Gastrocnemius medialis (tissue), 4 donors: ENCODE results near the gene PEAK3. TPM values are rescaled to one million over a fixed set of nuclear protein-coding genes. Genes with fewer than 3 reads are reported as not detected.
A peak's percentile ranks its signal among the peaks of the same experiment; 100 is the strongest.

Experiments used
- ATAC-seq, 2 donors: fragments of 150-250 bp; one replicate each; pipeline ENCODE4 v1.9.1; 2016
- DNase-seq, 2 donors: peaks; one replicate each; pipeline ENCODE4 v3.0.0-alpha.2; 2019
- H3K27ac ChIP-seq, 4 donors: fragments of 200-600 bp; sonication (generic); 1 replicate in 1 of 4; 2 replicates in 3 of 4; pipeline ENCODE4 v1.5.1; 2016 to 2018; ENCODE audit warnings: mild to moderate bottlenecking in 2 of 4, moderate library complexity in 1 of 4
- H3K27me3 ChIP-seq, 3 donors: fragments of 200-600 bp; sonication (generic) in 2 of 3; 1 replicate in 1 of 3; 2 replicates in 2 of 3; pipeline versions ENCODE4 v1.5.1 to v1.6.0; 2016 to 2019; ENCODE audit warnings: mild to moderate bottlenecking in 1 of 3, moderate library complexity in 1 of 3
- H3K36me3 ChIP-seq, 2 donors: fragments of 200-600 bp; sonication (generic) in 1 of 2; one replicate each; pipeline ENCODE4 v1.5.1; 2017 to 2018
- H3K4me1 ChIP-seq, 2 donors: fragments of 200-600 bp; sonication (generic) in 1 of 2; one replicate each; pipeline ENCODE4 v1.5.1; 2016 to 2017; ENCODE audit warnings: mild to moderate bottlenecking in 2 of 2
- H3K4me3 ChIP-seq, 4 donors: fragments of 200-600 bp; sonication (generic) in 3 of 4; 1 replicate in 1 of 4; 2 replicates in 3 of 4; pipeline ENCODE4 v1.5.1; 2016 to 2019; ENCODE audit warnings: mild to moderate bottlenecking in 2 of 4
- H3K9me3 ChIP-seq, 3 donors: fragments of 200-600 bp; sonication (generic) in 2 of 3; 1 replicate in 1 of 3; 2 replicates in 2 of 3; pipeline ENCODE4 v1.5.1; 2016 to 2019
- CTCF ChIP-seq, 5 experiments: fragments of 450-650 bp in 3 of 5; fragments of 200-600 bp in 2 of 5; sonication (generic) in 2 of 5; IDR thresholded peaks in 4 of 5; conservative IDR thresholded peaks in 1 of 5; 1 replicate in 4 of 5; 2 replicates in 1 of 5; pipeline ENCODE4 v1.5.1; 2016 to 2019; ENCODE audit warnings: antibody characterized with exemption in 5 of 5, mild to moderate bottlenecking in 3 of 5, moderate library complexity in 3 of 5
- POLR2A ChIP-seq, 2 donors: fragments of 450-650 bp; IDR thresholded peaks; one replicate each; pipeline ENCODE4 v1.6.1; 2017; ENCODE audit warnings: antibody characterized with exemption in 2 of 2, mild to moderate bottlenecking in 2 of 2, moderate library complexity in 2 of 2
- in situ Hi-C, 4 donors: fragments of 200-750 bp; cut with MboI; loops; one replicate each; pipeline versions ENCODE4 v1.15.0 to v1.8.0; 2017; ENCODE audit warnings: low sequenced_read_pairs in 4 of 4
- intact Hi-C: fragments of 100-400 bp; cut with DNase I; formaldehyde crosslinking; loops from one replicate; pipeline ENCODE4 v1.15.1; 2023; ENCODE audit warnings: low total_unique reads
- total RNA-seq, 4 donors: library from RNA; depleted of rRNA; stranded (reverse); fragments of >200 nt; gene quantifications; one replicate each; pipeline versions ENCODE4 v1.1.0 to v1.2.3, GENCODE V29; 2016

PEAK3 gene
- total RNA-seq, 4 donors from 2014 or later, result 0.11 TPM; not detected in 3

DNA sequence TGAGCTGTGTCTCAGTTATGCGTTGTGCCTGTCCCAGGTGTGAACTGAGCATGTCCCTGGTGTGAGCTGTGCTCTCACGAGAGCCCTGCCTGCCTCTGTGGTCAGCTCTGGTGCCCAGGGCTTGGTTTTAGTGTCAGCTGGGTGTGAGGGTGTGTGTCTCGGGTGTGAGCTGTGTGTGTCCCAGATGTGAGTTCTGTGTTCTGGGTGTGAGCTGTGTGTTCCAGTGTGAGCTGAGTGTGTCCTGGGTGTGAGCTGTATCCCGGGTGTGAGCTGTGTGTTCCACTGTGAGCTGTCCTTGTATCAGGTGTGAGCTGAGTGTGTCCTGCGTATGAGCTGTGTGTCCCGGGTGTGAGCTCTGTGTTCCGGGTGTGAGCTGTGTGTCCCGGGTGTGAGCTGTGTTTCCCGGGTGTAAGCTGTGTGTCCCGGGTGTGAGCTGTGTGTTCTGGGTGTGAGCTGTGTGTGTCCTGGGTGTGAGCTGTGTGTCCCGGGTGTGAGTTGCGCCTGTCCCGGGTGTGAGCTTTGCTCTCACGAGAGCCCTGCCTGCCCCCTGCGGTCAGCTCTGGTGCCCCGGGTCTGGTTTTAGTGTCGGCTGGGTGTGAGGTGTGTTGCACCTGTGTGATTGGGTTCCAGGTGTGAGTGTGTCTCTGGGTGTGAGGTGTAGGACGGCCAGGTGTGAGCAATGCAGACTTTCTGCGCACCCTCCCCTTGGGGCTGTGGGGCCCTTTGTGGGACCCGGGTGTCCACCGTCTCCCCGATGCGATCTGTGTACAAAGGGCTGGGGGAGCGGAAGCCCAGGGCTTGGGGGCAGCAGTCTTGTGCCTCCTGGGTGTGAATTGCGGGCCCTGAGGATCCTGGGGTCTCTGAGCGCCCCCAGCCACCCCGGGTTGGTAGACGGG lies 7.1 kb upstream of the PEAK3 start:
- no peak overlapping the region for H3K27ac ChIP-seq
- peak overlapping the region in 2 of 4 donors; percentile 35 to 36 for H3K4me3 ChIP-seq
- in situ Hi-C loops, result loop anchor here (25.0 kb wide), 1 partner anchor 98 kb away; no protein-coding TSS in a partner anchor
- DNase-seq (no peak), ATAC-seq (peak in 1 of 2 donors; percentile 4)
- TF ChIP-seq CTCF (IDR thresholded peaks at IDR 0.05 in 4 of 5, conservative IDR thresholded peaks at IDR 0.05 in 1 of 5) (no peak), POLR2A (IDR thresholded peaks at IDR 0.05) (no peak)
- H3K4me1 ChIP-seq, result peaks cover 2 to 21% of the 10 kb centered on the region in 2 donors
- H3K27me3 ChIP-seq, result peaks cover 46 to 58% (median 51%) of the 10 kb centered on the region in 3 donors
- H3K9me3 ChIP-seq, result no peaks in the 10 kb centered on the region
- intact Hi-C loops, result no loop called here
- H3K36me3 ChIP-seq, result no peaks in the 10 kb centered on the region

DNA sequence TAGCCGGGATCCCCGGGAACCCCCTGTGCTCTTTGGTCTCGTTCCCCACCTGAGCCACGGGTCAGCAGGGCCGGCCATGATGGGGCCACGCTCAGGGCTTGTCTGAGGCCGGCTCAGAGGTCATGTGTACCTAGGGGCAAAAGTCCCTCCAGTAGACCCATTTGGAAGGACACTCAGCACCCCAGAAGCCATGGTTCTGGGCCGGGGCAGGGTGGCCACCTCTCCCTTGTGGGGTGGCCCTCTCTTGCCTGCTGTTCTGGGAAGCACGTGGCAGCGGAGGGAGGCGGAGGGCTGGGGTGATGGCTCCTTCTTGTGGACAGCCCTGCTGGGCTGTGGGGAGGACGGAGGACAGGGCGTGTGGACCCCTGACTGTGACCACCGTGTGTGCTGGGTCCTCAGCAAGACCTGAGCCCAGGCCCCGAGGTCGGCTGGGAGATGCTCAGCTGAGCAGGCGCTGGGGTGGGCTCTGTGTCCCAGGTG lies 6.4 kb upstream of the PEAK3 start:
- in situ Hi-C loops, result loop anchor here (25.0 kb wide), 1 partner anchor 99 kb away; no protein-coding TSS in a partner anchor
- ATAC-seq, result no peak

GRCh38 chr19:2287585-2288337 lies 5.8 kb upstream of the PEAK3 start:
- in situ Hi-C loops (loop anchor here (25.0 kb wide), 1 partner anchor 100 kb away; no protein-coding TSS in a partner anchor), intact Hi-C loops (no loop called here)
- Histone ChIP-seq H3K9me3 (no peaks in the 10 kb centered on the region), H3K27me3 (peaks cover 43 to 55% (median 48%) of the 10 kb centered on the region in 3 donors), H3K4me3 (no peak overlapping the region), H3K36me3 (no peaks in the 10 kb centered on the region), H3K27ac (no peak overlapping the region), H3K4me1 (peaks cover 2 to 22% of the 10 kb centered on the region in 2 donors)
- no peak for TF ChIP-seq POLR2A (IDR thresholded peaks at IDR 0.05)
- TF ChIP-seq CTCF (IDR thresholded peaks at IDR 0.05 in 4 of 5, conservative IDR thresholded peaks at IDR 0.05 in 1 of 5), result no peak
- ATAC-seq, result no peak
- no peak for DNase-seq

More for the DNA sequence above, 6.4 kb upstream of the PEAK3 start:
- DNase-seq, result no peak
- intact Hi-C loops, result no loop called here
- H3K4me1 ChIP-seq, result peaks cover 2 to 21% of the 10 kb centered on the region in 2 donors
- no peaks in the 10 kb centered on the region for H3K36me3 ChIP-seq
- no peak overlapping the region for H3K4me3 ChIP-seq
- H3K27me3 ChIP-seq, result peaks cover 45 to 58% (median 51%) of the 10 kb centered on the region in 3 donors
- no peaks in the 10 kb centered on the region for H3K9me3 ChIP-seq
- H3K27ac ChIP-seq, result no peak overlapping the region
- TF ChIP-seq POLR2A (IDR thresholded peaks at IDR 0.05), result no peak
- TF ChIP-seq CTCF (IDR thresholded peaks at IDR 0.05 in 4 of 5, conservative IDR thresholded peaks at IDR 0.05 in 1 of 5), result no peak

DNA sequence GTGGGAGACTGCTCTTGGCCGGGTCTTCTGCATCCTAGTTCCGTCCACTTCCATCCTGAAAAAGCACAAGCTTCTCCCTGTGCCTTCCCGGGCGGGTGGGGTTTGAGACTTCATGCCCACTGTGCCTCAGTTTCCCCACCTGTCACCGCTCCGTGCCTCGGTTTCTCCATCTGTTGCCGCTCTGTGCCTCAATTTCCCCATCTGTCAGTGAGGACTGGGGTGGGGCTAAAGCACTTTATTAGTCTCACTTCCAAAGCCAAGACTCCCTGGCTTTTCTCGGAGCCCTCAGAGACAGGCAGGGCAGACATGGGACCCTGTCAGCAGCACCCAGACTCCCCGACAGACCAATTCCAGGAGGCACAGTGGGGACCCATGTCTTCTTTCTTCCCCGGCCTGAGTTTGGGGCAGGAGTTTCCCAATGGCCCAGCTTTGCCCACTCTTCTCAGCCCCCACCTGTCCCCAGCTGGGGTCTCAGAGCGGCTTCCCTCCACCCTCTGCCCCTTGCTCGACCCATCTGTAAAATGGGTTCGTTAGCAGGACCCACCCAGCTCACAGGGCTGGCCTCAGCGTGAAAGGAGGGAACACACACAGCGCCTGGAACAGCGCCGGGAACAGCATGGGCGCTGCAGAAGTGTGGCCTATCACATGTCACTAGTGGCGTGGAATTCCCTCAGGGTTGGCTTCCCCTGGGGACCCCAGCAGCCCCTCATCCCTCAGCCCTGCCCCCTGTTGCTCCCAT lies 4.6 kb upstream of the PEAK3 start:
- Histone ChIP-seq H3K36me3 (no peaks in the 10 kb centered on the region), H3K27ac (no peak overlapping the region), H3K4me3 (no peak overlapping the region), H3K4me1 (peaks cover 2 to 31% of the 10 kb centered on the region in 2 donors), H3K9me3 (no peaks in the 10 kb centered on the region), H3K27me3 (peaks cover 31 to 43% (median 39%) of the 10 kb centered on the region in 3 donors)
- intact Hi-C loops, result no loop called here
- ATAC-seq, result no peak
- TF ChIP-seq CTCF (IDR thresholded peaks at IDR 0.05 in 4 of 5, conservative IDR thresholded peaks at IDR 0.05 in 1 of 5) (no peak), POLR2A (IDR thresholded peaks at IDR 0.05) (no peak)
- DNase-seq, result no peak
- in situ Hi-C loops, result loop anchor here (25.0 kb wide), 1 partner anchor 101 kb away; no protein-coding TSS in a partner anchor
